ENCODE measurements around the gene IGFBP7. TPM values are rescaled to one million over a fixed set of nuclear protein-coding genes. Genes with fewer than 3 reads are reported as not detected.

Gene IGFBP7
- total and polyA plus RNA-seq, 12 donors = 98.9 to 1,971 (median 554) TPM

GRCh38 chr4:57144466-57144865, 34.3 kb upstream of the IGFBP7 start:
- Histone ChIP-seq H3K9me3 (replicated peaks in 1 of 3) (no peaks in the 10 kb centered on the region), H3K36me3 (replicated peaks in 1 of 2) (no peaks in the 10 kb centered on the region), H3K27me3 (no peaks in the 10 kb centered on the region), H3K4me3 (no peak overlapping the region), H3K27ac (no peak overlapping the region), H3K4me1 (replicated peaks in 1 of 2) (no peaks in the 10 kb centered on the region)
- DNase-seq = no peak
- 87 to 92% (median 90%) methylated on average over 2 of the region's 2 CpGs for WGBS, 4 donors
- TF ChIP-seq POLR2A (IDR thresholded peaks at IDR 0.05) (no peak), CTCF (IDR thresholded peaks at IDR 0.05) (no peak)
- intact Hi-C loops (cut with DNase I) = no loop called here

- H3K27me3 ChIP-seq = no peaks in the 10 kb centered on the region
- H3K27ac ChIP-seq = no peak overlapping the region
- H3K4me3 ChIP-seq = no peak overlapping the region
- intact Hi-C loops (cut with DNase I) = no loop called here
- TF ChIP-seq CTCF (IDR thresholded peaks at IDR 0.05) (no peak), POLR2A (IDR thresholded peaks at IDR 0.05) (no peak)
- H3K9me3 ChIP-seq (replicated peaks in 1 of 3) = no peaks in the 10 kb centered on the region
- no peaks in the 10 kb centered on the region for H3K36me3 ChIP-seq (replicated peaks in 1 of 2)
- no peak for DNase-seq
- no peaks in the 10 kb centered on the region for H3K4me1 ChIP-seq (replicated peaks in 1 of 2)
Measured at GRCh38 chr4:57139783-57140182, 29.6 kb upstream of the IGFBP7 start.

GRCh38 chr4:57137261-57137660, 27.1 kb upstream of the IGFBP7 start:
- Histone ChIP-seq H3K9me3 (replicated peaks in 1 of 3) (no peaks in the 10 kb centered on the region), H3K27me3 (no peaks in the 10 kb centered on the region), H3K4me1 (replicated peaks in 1 of 2) (no peaks in the 10 kb centered on the region), H3K36me3 (replicated peaks in 1 of 2) (no peaks in the 10 kb centered on the region), H3K4me3 (no peak overlapping the region), H3K27ac (no peak overlapping the region)
- intact Hi-C loops (cut with DNase I) = no loop called here
- no peak for DNase-seq
- TF ChIP-seq POLR2A (IDR thresholded peaks at IDR 0.05) (no peak), CTCF (IDR thresholded peaks at IDR 0.05) (no peak)

GRCh38 chr4:57136281-57136680, 26.1 kb upstream of the IGFBP7 start:
- no peak for DNase-seq
- Histone ChIP-seq H3K27ac (no peak overlapping the region), H3K36me3 (replicated peaks in 1 of 2) (no peaks in the 10 kb centered on the region), H3K27me3 (no peaks in the 10 kb centered on the region), H3K9me3 (replicated peaks in 1 of 3) (no peaks in the 10 kb centered on the region), H3K4me1 (replicated peaks in 1 of 2) (no peaks in the 10 kb centered on the region), H3K4me3 (no peak overlapping the region)
- TF ChIP-seq CTCF (IDR thresholded peaks at IDR 0.05) (no peak), POLR2A (IDR thresholded peaks at IDR 0.05) (no peak)
- intact Hi-C loops (cut with DNase I) = no loop called here

Measured in adrenal gland (tissue), 12 donors.